ENCODE measurements around the gene HAPLN3.

The HAPLN3 gene

DNA sequence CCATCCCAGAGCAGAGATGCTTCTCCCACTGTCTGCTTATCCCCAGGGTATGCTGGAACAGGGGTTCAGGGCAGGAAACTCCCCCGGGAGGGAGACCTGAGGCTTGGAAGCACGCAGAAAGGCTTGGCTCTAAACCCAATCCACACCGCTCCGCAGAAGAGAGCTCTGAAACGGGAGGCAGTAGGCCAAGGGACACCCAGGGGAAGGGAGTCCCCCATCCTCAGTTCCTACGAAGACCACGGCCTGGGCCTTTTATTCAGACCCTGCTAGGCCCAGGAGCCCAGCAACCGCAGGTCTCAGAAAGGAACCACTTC lies 1.8 kb upstream of the HAPLN3 start:
- H3K4me3 ChIP-seq (replicated peaks; ENCODE audit: low read depth, low read length), result no peak overlapping the region
- no peaks in the 10 kb centered on the region for H3K36me3 ChIP-seq (ENCODE audit: control insufficient read depth, insufficient read depth, low read length)
- peaks cover 2% of the 10 kb centered on the region; the same call in 1 of the 2 replicates for H3K27me3 ChIP-seq (replicated peaks; ENCODE audit: control insufficient read depth, insufficient read depth, low read length)
- TF ChIP-seq, protein P1, sequence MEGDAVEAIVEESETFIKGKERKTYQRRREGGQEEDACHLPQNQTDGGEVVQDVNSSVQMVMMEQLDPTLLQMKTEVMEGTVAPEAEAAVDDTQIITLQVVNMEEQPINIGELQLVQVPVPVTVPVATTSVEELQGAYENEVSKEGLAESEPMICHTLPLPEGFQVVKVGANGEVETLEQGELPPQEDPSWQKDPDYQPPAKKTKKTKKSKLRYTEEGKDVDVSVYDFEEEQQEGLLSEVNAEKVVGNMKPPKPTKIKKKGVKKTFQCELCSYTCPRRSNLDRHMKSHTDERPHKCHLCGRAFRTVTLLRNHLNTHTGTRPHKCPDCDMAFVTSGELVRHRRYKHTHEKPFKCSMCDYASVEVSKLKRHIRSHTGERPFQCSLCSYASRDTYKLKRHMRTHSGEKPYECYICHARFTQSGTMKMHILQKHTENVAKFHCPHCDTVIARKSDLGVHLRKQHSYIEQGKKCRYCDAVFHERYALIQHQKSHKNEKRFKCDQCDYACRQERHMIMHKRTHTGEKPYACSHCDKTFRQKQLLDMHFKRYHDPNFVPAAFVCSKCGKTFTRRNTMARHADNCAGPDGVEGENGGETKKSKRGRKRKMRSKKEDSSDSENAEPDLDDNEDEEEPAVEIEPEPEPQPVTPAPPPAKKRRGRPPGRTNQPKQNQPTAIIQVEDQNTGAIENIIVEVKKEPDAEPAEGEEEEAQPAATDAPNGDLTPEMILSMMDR (IDR thresholded peaks at IDR 0.05; ENCODE audit: insufficient read depth, low read length, poor library complexity, severe bottlenecking), result no peak
- DNase-seq (ENCODE audit: extremely low read depth, insufficient read length), result no peak

DNA sequence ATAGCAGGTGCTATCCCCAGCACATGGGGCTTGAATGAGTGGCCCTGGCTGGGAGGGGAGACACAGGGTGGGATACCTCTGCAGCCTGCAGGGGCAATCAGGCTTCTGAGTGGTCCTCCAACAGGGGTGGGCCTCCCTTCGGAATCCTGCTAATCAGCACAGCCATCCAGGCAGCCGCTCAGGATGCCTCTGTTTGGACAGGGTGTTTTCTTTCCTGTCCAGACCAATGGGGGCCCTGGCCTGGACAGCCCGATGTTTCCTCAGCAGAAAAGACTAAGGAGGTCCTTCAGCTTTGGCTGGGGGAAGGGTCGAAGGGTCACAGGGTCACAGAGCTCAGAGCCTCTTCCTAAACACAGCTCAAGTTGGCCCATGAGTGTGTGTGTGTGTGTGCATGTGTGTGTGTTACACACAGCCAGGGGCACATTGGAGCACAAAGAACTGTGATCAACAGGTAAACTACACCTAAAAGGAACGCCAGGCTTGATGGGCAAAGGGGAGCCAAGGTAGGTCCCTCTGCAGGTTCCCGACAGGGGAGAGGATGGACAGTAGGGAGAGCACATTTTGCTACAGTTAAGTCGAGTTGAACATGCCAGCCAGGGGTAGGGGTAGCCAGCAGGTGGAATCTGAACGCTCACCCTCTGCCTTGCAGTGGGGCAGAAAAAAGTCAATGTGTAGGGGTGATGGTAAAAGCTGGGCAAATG lies 1.1 kb upstream of the HAPLN3 start:
- TF ChIP-seq, protein P1 (IDR thresholded peaks at IDR 0.05; ENCODE audit: insufficient read depth, low read length, poor library complexity, severe bottlenecking), result no peak
- no peak overlapping the region for H3K4me3 ChIP-seq (replicated peaks; ENCODE audit: low read depth, low read length)

DNA sequence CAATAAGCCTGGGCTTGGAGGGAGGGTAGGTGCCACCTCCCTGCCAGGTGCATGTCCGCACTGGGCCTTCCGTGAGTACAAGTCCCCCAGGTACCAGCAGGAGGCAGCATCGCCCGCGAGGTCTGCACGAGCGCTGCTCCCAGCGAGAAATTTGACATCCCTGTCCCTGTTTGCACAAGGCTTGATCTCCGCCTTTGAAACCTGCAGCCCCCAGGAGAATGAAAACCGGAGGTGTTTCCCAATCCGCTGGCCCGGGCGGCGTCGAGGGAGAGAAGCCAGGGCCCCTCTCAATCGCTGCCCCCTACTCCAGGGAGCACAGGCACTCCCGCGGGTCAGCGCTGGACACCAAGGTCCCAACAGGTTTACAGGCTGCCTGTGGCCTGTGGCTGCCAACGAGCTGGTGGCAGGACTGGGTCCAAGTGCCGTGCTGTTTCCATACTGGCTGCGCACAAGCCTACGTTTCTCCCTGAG lies 961 bp downstream of the HAPLN3 start:
- H3K36me3 ChIP-seq (ENCODE audit: control insufficient read depth, insufficient read depth, low read length), result no peaks in the 10 kb centered on the region
- TF ChIP-seq, protein P1 (IDR thresholded peaks at IDR 0.05; ENCODE audit: insufficient read depth, low read length, poor library complexity, severe bottlenecking), result peak; percentile 87
- H3K27me3 ChIP-seq (replicated peaks; ENCODE audit: control insufficient read depth, insufficient read depth, low read length), result peaks cover 2% of the 10 kb centered on the region; the same call in 1 of the 2 replicates
- H3K4me3 ChIP-seq (replicated peaks; ENCODE audit: low read depth, low read length), result peak overlapping the region; percentile 69
- peak; percentile 58 for DNase-seq (ENCODE audit: extremely low read depth, insufficient read length)

More for the DNA sequence above, 1.1 kb upstream of the HAPLN3 start:
- Histone ChIP-seq H3K36me3 (ENCODE audit: control insufficient read depth, insufficient read depth, low read length) (no peaks in the 10 kb centered on the region), H3K27me3 (replicated peaks; ENCODE audit: control insufficient read depth, insufficient read depth, low read length) (peaks cover 2% of the 10 kb centered on the region; the same call in 1 of the 2 replicates)
- DNase-seq (ENCODE audit: extremely low read depth, insufficient read length), result no peak

DNA sequence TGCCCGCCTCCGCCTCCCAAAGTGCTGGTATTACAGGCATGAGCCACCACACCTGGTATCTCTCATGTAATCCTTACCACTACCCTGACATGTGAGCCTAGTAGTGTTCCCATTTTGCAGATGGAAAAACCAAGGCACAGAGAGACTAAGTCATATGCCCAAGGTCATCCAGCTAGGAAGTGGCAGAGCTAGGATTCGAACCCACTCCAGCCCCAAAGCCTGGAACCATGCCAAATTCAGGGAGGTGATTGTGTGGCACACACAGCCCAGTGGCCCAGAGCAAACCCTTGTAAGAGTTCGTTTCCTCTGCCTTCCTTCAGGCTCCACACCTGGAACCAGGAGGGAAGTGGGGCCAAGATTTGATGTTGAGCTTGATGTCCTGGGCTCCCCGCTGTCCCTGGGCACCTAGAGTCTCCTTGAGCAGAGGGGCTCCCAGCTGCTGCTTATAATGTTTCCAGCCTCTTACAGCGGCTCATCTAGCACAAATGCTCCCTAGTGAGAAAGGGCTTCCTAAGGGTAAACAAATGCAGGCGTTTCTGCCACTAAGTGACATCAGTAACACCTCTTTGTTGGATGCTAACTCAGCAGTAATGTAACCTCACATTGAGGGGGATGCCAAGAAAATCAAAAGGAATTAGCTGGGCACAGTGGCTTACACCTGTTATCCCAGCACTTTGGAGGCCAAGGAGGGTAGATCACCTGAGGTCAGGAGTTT lies 3.6 kb downstream of the HAPLN3 start:
- no peaks in the 10 kb centered on the region for H3K36me3 ChIP-seq (ENCODE audit: control insufficient read depth, insufficient read depth, low read length)
- TF ChIP-seq, protein P1 (IDR thresholded peaks at IDR 0.05; ENCODE audit: insufficient read depth, low read length, poor library complexity, severe bottlenecking), result no peak
- no peak for DNase-seq (ENCODE audit: extremely low read depth, insufficient read length)
- H3K27me3 ChIP-seq (replicated peaks; ENCODE audit: control insufficient read depth, insufficient read depth, low read length), result peaks cover 2% of the 10 kb centered on the region; the same call in 1 of the 2 replicates
- H3K4me3 ChIP-seq (replicated peaks; ENCODE audit: low read depth, low read length), result no peak overlapping the region

DNA sequence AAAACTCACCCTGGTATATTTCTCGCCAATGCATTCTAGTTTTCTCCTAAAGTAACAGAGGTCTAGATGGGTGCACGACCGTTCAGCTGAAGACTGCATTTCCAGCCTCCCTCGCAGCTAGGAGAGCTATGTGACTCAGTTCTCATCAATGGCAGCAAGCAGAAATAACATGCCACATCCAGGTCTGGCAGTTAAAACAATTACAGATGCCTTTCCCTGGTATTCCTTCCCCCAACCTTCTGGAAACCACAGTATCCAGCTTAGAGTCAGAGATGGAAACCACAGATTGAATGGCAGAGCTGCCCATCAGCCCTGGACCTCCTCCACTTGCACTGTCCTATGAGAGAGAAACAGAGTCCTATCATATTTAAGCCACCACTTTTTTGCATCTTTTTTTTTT lies 4.8 kb downstream of the HAPLN3 start:
- Histone ChIP-seq H3K4me3 (replicated peaks; ENCODE audit: low read depth, low read length) (no peak overlapping the region), H3K36me3 (ENCODE audit: control insufficient read depth, insufficient read depth, low read length) (no peaks in the 10 kb centered on the region), H3K27me3 (replicated peaks; ENCODE audit: control insufficient read depth, insufficient read depth, low read length) (no peaks in the 10 kb centered on the region; the same call in 1 of the 2 replicates)
- TF ChIP-seq, protein P1 (IDR thresholded peaks at IDR 0.05; ENCODE audit: insufficient read depth, low read length, poor library complexity, severe bottlenecking), result no peak
- no peak for DNase-seq (ENCODE audit: extremely low read depth, insufficient read length)

Data from GM06990 (cell line).